ENCODE measurements around the gene NCKAP5L. TPM values are rescaled to one million over a fixed set of nuclear protein-coding genes. Genes with fewer than 3 reads are reported as not detected.

NCKAP5L gene
- polyA plus RNA-seq, 1 donor (not counting 4 experiments of a cell fraction or from before 2014, with no cell fraction given) = 3.9 TPM

DNA sequence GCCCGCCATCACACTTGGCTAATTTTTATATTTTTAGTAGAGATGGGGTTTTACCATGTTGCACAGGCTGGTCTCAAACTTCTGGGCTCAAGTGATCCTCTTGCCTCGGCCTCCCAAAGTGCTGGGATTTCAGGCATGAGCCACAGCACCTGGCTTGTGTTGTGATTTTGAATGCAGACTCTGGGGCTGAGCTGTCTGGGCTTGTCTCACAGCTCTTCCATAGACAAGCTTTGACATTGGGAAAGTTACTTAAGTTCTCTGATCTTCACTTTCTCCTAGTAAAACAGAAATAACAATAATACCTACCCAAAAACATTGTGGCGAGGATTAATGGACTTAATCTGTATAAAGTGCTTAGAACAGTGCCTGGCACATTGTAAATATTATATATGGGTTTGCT lies 50.9 kb downstream of the NCKAP5L start:
- H3K9ac ChIP-seq (ENCODE audit: control insufficient read depth, extremely low read depth, insufficient read depth, low read length) = no peak overlapping the region
- peak overlapping the region; percentile 33 for H3K4me2 ChIP-seq (ENCODE audit: control insufficient read depth, extremely low read depth, insufficient read depth, low read depth, low read length)
- TF ChIP-seq EZH2 (IDR thresholded peaks at IDR 0.05; ENCODE audit: low read length) = no peak
- TF ChIP-seq, protein P1, sequence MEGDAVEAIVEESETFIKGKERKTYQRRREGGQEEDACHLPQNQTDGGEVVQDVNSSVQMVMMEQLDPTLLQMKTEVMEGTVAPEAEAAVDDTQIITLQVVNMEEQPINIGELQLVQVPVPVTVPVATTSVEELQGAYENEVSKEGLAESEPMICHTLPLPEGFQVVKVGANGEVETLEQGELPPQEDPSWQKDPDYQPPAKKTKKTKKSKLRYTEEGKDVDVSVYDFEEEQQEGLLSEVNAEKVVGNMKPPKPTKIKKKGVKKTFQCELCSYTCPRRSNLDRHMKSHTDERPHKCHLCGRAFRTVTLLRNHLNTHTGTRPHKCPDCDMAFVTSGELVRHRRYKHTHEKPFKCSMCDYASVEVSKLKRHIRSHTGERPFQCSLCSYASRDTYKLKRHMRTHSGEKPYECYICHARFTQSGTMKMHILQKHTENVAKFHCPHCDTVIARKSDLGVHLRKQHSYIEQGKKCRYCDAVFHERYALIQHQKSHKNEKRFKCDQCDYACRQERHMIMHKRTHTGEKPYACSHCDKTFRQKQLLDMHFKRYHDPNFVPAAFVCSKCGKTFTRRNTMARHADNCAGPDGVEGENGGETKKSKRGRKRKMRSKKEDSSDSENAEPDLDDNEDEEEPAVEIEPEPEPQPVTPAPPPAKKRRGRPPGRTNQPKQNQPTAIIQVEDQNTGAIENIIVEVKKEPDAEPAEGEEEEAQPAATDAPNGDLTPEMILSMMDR (optimal IDR thresholded peaks at IDR 0.05 in 1 of 3, IDR thresholded peaks at IDR 0.05 in 1 of 3, conservative IDR thresholded peaks at IDR 0.05 in 1 of 3; ENCODE audit: extremely low read depth in 1 of 3, insufficient read depth in 2 of 3, low read length in 3 of 3) = no peak
- H3K9me3 ChIP-seq (ENCODE audit: control insufficient read depth, low read depth, low read length) = no peaks in the 10 kb centered on the region
- H3K9me1 ChIP-seq (ENCODE audit: control insufficient read depth, extremely low read depth, insufficient read depth, low read length) = no peaks in the 10 kb centered on the region
- FAIRE-seq = peak; percentile 5
- no peak for DNase-seq (ENCODE audit: low read depth, low spot score)
- H3K4me1 ChIP-seq (ENCODE audit: control insufficient read depth, extremely low read depth, insufficient read depth, low read length) = peaks cover 17% of the 10 kb centered on the region
- no peaks in the 10 kb centered on the region for H3K79me2 ChIP-seq (ENCODE audit: control insufficient read depth, insufficient read depth, low read length)
- no peaks in the 10 kb centered on the region for H3K36me3 ChIP-seq (ENCODE audit: control insufficient read depth in 2 of 2, extremely low read depth in 1 of 2, insufficient read depth in 2 of 2, low read length in 2 of 2)
- H3K4me3 ChIP-seq (ENCODE audit: control insufficient read depth in 2 of 3, extremely low read depth in 1 of 3, insufficient read depth in 2 of 3, low read depth in 1 of 3, low read length in 3 of 3) = no peak overlapping the region
- no peak overlapping the region for H3K27ac ChIP-seq (ENCODE audit: control insufficient read depth, insufficient read depth, low read length)
- peaks cover 13% of the 10 kb centered on the region for H3K27me3 ChIP-seq (ENCODE audit: control insufficient read depth, extremely low read depth, insufficient read depth, low read length)
- H2AFZ ChIP-seq (ENCODE audit: control insufficient read depth, low read length) = no peak overlapping the region
- H4K20me1 ChIP-seq (ENCODE audit: control insufficient read depth, extremely low read depth, insufficient read depth, low read length) = no peaks in the 10 kb centered on the region
- dilution Hi-C loops (cut with MboI; ENCODE audit: extremely low pct_ligation_motif_present, low sequenced_read_pairs) = no loop called here

DNA sequence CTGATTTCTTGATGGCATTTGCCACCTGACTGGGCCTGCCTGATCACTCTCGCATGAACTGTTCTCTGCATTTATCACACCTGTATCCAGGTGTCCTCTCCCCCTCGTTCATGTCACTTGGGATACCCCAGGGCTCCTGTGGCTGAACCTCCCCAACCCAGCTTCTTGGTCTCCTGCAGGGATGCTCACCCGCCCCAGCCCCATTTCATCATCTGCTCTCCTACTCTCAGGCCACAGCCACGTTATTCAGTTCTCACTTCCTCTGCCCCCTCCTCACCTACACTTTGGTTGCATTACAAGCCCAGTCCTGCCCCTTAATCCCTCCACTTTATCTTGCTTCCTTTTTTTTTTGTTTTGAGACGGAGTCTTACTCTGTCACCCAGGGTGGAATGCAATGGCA lies 51.4 kb downstream of the NCKAP5L start:
- Histone ChIP-seq H3K4me2 (ENCODE audit: control insufficient read depth, extremely low read depth, insufficient read depth, low read depth, low read length) (peak overlapping the region; percentile 27), H3K36me3 (ENCODE audit: control insufficient read depth in 2 of 2, extremely low read depth in 1 of 2, insufficient read depth in 2 of 2, low read length in 2 of 2) (no peaks in the 10 kb centered on the region)
- no peak for FAIRE-seq

More for the DNA sequence above, 51.4 kb downstream of the NCKAP5L start:
- DNase-seq (ENCODE audit: low read depth, low spot score) = no peak
- H3K27ac ChIP-seq (ENCODE audit: control insufficient read depth, insufficient read depth, low read length) = no peak overlapping the region
- H3K9ac ChIP-seq (ENCODE audit: control insufficient read depth, extremely low read depth, insufficient read depth, low read length) = no peak overlapping the region
- no peaks in the 10 kb centered on the region for H3K9me1 ChIP-seq (ENCODE audit: control insufficient read depth, extremely low read depth, insufficient read depth, low read length)
- no peak overlapping the region for H3K4me3 ChIP-seq (ENCODE audit: control insufficient read depth in 2 of 3, extremely low read depth in 1 of 3, insufficient read depth in 2 of 3, low read depth in 1 of 3, low read length in 3 of 3)
- no peaks in the 10 kb centered on the region for H3K9me3 ChIP-seq (ENCODE audit: control insufficient read depth, low read depth, low read length)
- dilution Hi-C loops (cut with MboI; ENCODE audit: extremely low pct_ligation_motif_present, low sequenced_read_pairs) = no loop called here
- peaks cover 13% of the 10 kb centered on the region for H3K27me3 ChIP-seq (ENCODE audit: control insufficient read depth, extremely low read depth, insufficient read depth, low read length)
- no peak overlapping the region for H2AFZ ChIP-seq (ENCODE audit: control insufficient read depth, low read length)
- H3K79me2 ChIP-seq (ENCODE audit: control insufficient read depth, insufficient read depth, low read length) = no peaks in the 10 kb centered on the region
- peaks cover 17% of the 10 kb centered on the region for H3K4me1 ChIP-seq (ENCODE audit: control insufficient read depth, extremely low read depth, insufficient read depth, low read length)
- TF ChIP-seq, protein P1 (optimal IDR thresholded peaks at IDR 0.05 in 1 of 3, IDR thresholded peaks at IDR 0.05 in 1 of 3, conservative IDR thresholded peaks at IDR 0.05 in 1 of 3; ENCODE audit: extremely low read depth in 1 of 3, insufficient read depth in 2 of 3, low read length in 3 of 3) = no peak
- TF ChIP-seq EZH2 (IDR thresholded peaks at IDR 0.05; ENCODE audit: low read length) = no peak
- no peaks in the 10 kb centered on the region for H4K20me1 ChIP-seq (ENCODE audit: control insufficient read depth, extremely low read depth, insufficient read depth, low read length)
